Measurements from ENCODE around the gene PRRT4. TPM values are rescaled to one million over a fixed set of nuclear protein-coding genes. Genes with fewer than 3 reads are reported as not detected.

PRRT4 gene
- total RNA-seq, 1 experiment from 2014 or later: 0.24 TPM

DNA sequence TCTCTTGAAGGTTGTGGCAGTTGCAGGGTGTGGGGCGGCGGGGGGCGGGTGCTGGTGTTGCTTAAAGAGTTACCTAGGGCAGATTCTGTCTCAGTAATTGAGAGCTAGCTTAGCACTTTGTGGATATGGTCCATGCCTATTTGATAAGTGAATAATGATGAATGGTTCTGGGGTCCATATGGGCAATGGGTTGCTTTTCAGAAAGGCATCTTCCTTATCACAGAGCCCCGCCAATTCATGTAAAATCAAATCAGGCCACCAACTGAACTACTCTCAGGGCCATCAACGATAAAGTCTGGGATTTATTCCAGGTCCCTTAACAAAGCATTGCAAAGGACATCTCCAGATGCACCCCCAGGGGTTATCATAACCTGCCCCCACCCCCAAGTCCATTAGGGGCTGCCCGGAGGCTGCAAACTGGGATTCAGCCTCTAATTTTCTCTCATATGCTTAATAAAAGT lies 1.8 kb upstream of the PRRT4 start:
- Histone ChIP-seq H4K8ac (replicated peaks; ENCODE audit: insufficient read length, low read depth, low read length) (no peak overlapping the region), H4K5ac (ENCODE audit: insufficient read length, low read depth, low read length) (no peak overlapping the region), H2AFZ (ENCODE audit: low read length) (no peak overlapping the region), H3K23me2 (ENCODE audit: insufficient read length, low read depth, low read length, poor library complexity, severe bottlenecking) (peaks cover 8% of the 10 kb centered on the region), H3K23ac (ENCODE audit: insufficient read length, low read depth, low read length) (no peak overlapping the region), H3T11ph (ENCODE audit: low read length) (no peak overlapping the region), H3K27ac (ENCODE audit: insufficient read length, low read depth, low read length) (no peak overlapping the region), H2BK120ac (ENCODE audit: low read depth, low read length, poor library complexity, severe bottlenecking) (no peak overlapping the region), H2BK5ac (ENCODE audit: insufficient read length, low read length) (no peak overlapping the region), H2AK5ac (ENCODE audit: insufficient read length, low read length) (no peak overlapping the region), H3K4me2 (ENCODE audit: insufficient read depth, insufficient read length, low read length) (no peak overlapping the region), H4K91ac (ENCODE audit: insufficient read length, low read depth, low read length) (no peak overlapping the region), H2BK20ac (ENCODE audit: low read depth, low read length, poor library complexity, severe bottlenecking) (no peak overlapping the region), H4K20me1 (ENCODE audit: control insufficient read depth, insufficient read depth, insufficient read length) (no peaks in the 10 kb centered on the region), H2BK15ac (ENCODE audit: low read depth, low read length) (no peak overlapping the region), H2BK12ac (ENCODE audit: insufficient read length, low read depth, low read length) (no peak overlapping the region), H3K79me2 (ENCODE audit: insufficient read depth, low read length) (no peaks in the 10 kb centered on the region), H3K18ac (ENCODE audit: insufficient read length, low read depth, low read length) (no peak overlapping the region), H3K4me1 (ENCODE audit: insufficient read depth, low read length) (no peaks in the 10 kb centered on the region), H3K79me1 (ENCODE audit: insufficient read depth, low read depth, low read length, poor library complexity, severe bottlenecking) (no peaks in the 10 kb centered on the region), H3K56ac (ENCODE audit: insufficient read length, low read depth, low read length) (no peak overlapping the region), H3K27me3 (ENCODE audit: insufficient read depth, low read length) (peaks cover 34% of the 10 kb centered on the region), H3K9me3 (ENCODE audit: control insufficient read depth, low read depth, low read length) (no peaks in the 10 kb centered on the region), H3K4ac (ENCODE audit: low read depth, low read length) (no peak overlapping the region), H3K9ac (ENCODE audit: extremely low read depth, insufficient read length, low read length) (no peak overlapping the region), H3K14ac (ENCODE audit: insufficient read depth, low read length) (no peak overlapping the region)
- Mint-ChIP-seq H3K27me3 (ENCODE audit: low read depth) (peaks cover 93% of the 10 kb centered on the region), H3K4me3 (no peak overlapping the region), H3K27ac (no peak overlapping the region), H3K36me3 (ENCODE audit: insufficient read depth in 1 of 3, low read depth in 3 of 3) (no peaks in the 10 kb centered on the region; a peak in 2 of 7 replicates), H3K4me1 (peaks cover 12 to 16% of the 10 kb centered on the region in 2 experiments), H3K9me3 (peaks cover 0 to 1% of the 10 kb centered on the region in 2 experiments; a peak in 1 of 5 replicates)
- DNase-seq: no peak
- WGBS (ENCODE audit: extremely low coverage, insufficient read length, low lambda C conversion rate): no CpG with 5 or more reads among the region's 6 CpGs
- TF ChIP-seq CTCF (conservative IDR thresholded peaks at IDR 0.05): no peak

All from H9 (cell line).